HG03159 (cell line): ENCODE results near the gene PROM1.

Experiments used
- ATAC-seq: cut with Tn5 transposase; IDR thresholded peaks from one replicate; pipeline ENCODE4 v1.9.1; 2021; ENCODE audit warnings: mild to moderate bottlenecking, moderate library complexity; ENCODE audit not compliant: unreplicated experiment

Gene PROM1

GRCh38 chr4:15953625-15954024 lies 130.2 kb downstream of the PROM1 start:
- ATAC-seq: no peak

DNA sequence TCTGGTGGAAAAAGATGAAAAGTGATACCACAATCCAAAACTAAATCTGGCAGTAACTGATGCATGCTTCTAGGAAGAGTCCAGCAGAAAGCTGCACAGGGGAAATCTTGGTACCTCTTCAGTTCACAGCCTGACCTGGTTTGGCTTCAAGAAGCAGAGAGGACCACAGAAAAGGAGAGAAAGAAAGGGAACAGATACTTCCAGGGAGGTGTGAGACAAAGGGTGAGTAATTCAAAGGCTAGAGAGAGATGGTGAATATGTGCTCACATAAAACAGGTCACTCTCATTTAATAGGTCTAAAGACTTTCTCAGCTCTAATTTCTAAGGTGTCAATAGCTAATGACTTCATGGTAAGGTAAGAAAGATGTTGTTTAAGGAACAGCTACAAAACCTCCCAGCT lies 132.0 kb downstream of the PROM1 start:
- no peak for ATAC-seq

GRCh38 chr4:15948826-15949225 lies 135.0 kb downstream of the PROM1 start:
- ATAC-seq: no peak

- no peak for ATAC-seq
These were observed 136.1 kb downstream of the PROM1 start for GRCh38 chr4:15947684-15948083.

GRCh38 chr4:15945516-15945915 lies 138.3 kb downstream of the PROM1 start:
- ATAC-seq: no peak

DNA sequence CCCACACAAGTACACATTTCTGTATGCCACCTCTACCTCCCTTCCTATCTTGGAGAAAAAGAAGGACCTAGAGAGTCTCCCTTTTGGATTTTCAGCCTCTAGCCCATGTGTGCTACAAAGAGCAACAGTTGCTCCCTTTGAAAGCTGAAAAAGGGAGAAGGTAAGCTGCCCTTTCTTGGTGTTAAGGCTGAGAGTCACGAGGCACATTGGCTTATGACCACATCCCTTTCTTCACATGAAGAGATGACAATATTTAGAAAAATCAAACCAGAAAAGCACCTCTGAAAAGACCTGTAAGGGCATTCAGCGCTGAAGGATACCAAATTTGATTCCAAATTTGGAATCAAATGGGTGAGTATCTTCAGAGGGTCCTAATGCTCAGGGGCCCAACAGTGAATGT lies 138.9 kb downstream of the PROM1 start:
- no peak for ATAC-seq

DNA sequence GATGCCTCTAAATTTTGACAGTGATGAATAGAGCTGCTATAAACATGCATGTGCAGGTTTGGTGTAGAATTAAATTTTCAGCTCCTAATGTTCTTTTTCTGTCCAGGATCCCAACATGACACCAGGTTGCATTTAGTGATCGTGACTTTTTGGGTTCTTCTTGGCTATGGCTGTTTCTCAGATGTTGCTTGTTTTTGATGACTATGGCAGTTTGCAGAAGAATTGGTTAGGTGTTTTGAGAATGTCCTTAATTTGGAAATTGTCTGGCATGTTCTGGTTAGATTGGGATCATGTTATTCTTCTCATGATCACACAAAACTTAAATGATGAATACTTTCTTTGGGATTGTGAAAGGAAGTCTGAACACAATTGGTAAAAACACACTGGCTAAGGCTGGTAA lies 141.5 kb downstream of the PROM1 start:
- no peak for ATAC-seq

GRCh38 chr4:15938640-15939039 lies 145.2 kb downstream of the PROM1 start, which contains the start of gene FGFBP1:
Gene FGFBP1, minus strand, starts transcription at chr4:15938740. Its CDS starts 2,108 bp downstream, at chr4:15936632.
- ATAC-seq: no peak

DNA sequence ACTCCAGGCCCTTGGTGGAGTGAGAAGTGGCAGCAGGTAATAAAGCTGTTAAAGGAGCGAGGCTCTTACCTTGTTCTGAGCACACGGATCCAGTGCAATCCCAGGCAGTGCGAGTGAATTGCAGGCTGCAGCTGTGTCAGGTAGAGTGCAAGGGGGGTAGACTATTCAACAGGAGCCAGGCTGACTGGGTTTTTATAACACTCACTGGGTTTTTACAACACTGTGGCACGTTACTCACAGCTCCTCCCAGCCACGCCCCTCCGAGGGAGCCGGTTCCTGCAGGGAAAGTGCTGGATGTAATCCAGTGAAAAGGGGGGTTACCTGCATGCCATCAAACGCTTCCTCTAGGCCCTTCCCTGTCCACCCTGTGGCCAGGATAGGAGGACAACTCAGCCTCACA lies 145.6 kb downstream of the PROM1 start:
- ATAC-seq: no peak

- no peak for ATAC-seq
These were observed 147.3 kb downstream of the PROM1 start for GRCh38 chr4:15936495-15936894.

DNA sequence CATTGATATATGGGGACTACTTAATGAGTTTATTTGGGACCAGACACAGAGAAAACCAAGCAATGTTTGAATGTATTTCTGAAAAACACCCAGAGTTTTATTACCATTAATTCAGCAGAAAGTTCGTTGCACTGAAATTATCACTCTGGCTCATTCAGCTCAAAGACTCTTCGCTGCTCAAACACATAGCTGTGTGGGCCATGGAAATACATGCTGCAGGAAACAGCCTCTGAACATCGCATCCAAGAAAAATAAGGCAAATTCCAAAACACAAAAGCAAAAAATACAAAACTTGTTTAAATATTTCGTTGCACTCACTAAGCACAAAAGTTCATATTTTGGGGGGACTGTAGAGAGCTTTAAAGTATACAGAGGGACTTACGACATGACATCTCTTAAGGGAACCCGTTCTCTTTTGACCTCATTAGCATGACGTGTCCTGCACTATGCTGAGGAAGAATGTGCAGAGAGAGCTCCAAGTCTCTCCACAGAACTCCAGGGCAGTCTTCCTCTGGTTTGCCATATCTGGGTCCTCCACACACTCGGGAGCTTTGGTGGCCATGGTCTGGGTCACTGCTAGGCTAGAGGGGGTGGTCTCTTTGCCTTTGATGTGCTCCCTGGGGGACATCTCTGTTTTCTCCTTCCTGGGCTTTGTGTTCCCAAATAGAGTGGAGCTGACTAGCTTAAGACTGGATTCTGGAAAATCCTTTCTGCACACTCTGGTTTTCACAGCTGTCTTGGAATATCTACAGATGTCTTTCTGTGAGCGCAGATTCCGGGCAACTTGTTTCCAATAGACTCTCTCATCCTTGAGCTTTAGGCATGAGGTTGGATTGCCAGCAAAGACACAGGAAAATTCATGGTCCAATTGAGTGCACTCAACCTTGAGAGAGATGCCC lies 148.1 kb downstream of the PROM1 start:
- no peak for ATAC-seq

- ATAC-seq: no peak
These were observed 149.6 kb downstream of the PROM1 start for GRCh38 chr4:15934259-15934658.

GRCh38 chr4:15931451-15932210 lies 152.2 kb downstream of the PROM1 start:
- ATAC-seq: no peak

DNA sequence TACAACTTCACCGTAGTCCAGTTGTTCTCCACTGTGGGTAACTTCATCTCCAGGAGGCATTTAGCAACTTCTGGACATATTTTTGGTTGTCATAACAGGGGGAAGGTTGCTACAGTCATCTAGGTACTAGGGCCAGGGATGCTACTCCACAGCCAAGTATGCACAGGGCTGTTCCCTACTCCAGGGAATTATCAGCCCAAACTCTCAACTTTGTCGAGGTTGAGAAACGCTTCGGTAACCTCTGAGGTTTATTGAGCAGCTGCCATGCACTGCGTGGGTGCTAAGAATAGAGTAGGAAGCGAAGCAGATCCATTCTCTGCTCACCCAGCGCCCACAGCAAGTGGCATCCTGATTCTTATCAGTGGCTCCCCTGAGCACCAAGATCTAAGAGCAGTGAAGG lies 153.5 kb downstream of the PROM1 start:
- no peak for ATAC-seq

- no peak for ATAC-seq
These were observed 154.3 kb downstream of the PROM1 start for GRCh38 chr4:15929540-15929939.

- ATAC-seq: no peak
These were observed 154.9 kb downstream of the PROM1 start for GRCh38 chr4:15928883-15929282.

DNA sequence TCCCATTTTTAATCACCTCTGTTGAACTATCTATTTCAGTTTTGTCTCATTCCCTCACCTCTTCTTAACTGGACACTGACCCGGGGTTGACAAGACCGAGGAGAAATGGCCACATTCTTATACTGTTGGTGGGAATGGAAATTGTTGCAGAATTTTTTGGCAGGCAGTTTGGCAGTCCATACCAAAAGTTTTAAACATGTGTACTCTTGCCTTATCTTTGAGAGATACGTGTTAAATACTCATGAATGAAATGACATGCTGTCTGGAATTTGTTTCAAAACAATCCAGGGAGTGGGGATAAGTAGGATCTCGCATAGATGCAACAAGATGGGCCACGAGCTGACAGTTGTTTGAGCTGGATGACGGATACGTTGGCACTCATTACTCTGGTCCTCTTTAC lies 157.3 kb downstream of the PROM1 start:
- ATAC-seq: no peak

GRCh38 chr4:15925830-15926229 lies 158.0 kb downstream of the PROM1 start:
- ATAC-seq: no peak

GRCh38 chr4:15921592-15921932 lies 162.3 kb downstream of the PROM1 start:
- ATAC-seq: no peak

DNA sequence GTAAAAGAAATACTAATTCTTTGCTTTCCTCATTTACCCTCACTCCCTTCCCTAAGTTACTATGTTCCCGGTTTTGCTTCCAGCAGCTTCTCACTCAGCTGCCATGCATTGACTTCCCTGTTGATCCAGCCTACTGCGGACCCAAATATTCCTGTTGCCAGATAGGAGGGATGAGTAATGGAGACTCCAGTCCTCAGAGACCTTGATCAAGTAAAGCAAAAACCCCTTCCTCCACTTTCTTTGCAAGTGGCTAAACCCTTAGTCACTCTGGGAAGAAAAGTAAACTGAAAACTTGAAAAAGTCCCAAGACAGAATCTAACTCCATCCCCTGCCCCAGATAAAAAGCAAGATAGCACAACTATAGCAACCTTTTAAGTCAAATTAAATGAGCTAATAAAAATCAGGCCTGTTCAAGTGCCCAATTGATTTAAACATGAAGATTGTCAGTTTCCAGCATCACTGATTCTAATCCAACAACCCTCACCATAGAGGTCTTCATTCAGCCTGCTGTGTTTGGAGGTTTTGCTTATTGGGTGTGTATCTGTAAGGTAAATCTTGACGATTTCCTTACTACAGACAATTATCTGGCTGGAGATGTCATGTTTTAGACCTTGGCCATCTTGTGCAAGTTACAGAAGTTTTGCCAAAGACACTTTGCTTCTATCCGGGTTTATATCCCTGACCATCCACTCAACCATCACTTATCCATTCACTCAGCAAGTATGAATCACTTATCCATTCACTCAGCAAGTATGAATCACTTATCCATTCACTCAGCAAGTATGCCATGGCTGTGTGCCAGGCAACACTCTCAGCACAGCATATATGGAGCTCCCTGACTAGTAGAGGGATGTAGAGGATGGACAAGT lies 162.9 kb downstream of the PROM1 start:
- ATAC-seq: no peak

DNA sequence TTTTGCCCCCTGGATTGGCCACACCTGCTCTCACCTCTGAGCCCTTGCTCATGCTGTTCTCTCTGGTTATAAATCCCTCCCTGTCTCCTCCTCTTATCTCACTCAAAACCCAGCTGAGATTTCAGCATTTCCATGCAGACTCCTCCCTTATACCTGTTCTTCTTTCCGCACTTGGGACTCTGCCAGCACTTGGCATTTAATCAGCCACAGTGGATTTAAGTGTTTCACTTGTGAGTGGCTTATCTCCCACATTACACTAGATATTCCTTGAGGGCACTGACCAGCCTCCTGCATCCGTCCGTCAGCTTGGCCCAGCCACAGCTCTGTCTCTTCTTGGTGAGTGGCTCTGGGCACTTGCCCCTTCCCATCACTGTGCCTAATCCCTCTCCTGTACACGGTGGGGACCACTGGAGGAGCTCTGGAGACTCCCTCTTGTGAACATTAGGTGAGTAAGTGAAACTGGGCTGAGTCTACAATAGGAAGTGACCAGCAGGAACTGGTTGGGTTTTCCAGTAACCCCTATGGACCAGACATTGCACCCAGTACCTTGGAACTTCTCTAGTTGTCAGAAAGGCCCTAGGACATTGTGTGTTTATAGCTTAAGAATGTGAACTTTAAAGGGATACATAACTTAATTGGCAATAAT lies 165.2 kb downstream of the PROM1 start:
- ATAC-seq: no peak
